Measurements from ENCODE around the gene DHX35. TPM values are rescaled to one million over a fixed set of nuclear protein-coding genes. Genes with fewer than 3 reads are reported as not detected.

DHX35 gene
- total RNA-seq, 1 donor from 2014 or later: 9.5 TPM

DNA sequence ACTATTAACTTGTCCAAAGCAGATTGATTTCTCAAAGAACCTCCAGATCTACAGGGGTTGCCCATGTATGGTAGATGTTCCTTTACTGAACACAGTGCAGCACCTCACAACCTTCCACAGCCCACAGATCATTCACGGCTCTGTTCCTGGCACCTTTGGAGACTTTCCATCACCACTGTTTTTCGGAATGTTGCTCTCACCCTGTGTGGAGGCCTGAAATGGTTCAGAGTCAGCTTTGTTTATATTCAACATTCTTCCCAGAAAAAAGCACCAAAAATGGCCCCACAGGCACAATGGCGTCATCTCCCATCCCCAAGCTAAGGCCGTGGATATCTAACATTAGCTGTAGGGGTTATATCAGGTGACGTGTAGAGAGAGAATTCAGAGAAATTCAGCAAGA is 74.7 kb downstream of the DHX35 start:
- ChIA-PET CTCF (no interaction called here), POLR2A (no interaction called here)
- TF ChIP-seq, protein P1, sequence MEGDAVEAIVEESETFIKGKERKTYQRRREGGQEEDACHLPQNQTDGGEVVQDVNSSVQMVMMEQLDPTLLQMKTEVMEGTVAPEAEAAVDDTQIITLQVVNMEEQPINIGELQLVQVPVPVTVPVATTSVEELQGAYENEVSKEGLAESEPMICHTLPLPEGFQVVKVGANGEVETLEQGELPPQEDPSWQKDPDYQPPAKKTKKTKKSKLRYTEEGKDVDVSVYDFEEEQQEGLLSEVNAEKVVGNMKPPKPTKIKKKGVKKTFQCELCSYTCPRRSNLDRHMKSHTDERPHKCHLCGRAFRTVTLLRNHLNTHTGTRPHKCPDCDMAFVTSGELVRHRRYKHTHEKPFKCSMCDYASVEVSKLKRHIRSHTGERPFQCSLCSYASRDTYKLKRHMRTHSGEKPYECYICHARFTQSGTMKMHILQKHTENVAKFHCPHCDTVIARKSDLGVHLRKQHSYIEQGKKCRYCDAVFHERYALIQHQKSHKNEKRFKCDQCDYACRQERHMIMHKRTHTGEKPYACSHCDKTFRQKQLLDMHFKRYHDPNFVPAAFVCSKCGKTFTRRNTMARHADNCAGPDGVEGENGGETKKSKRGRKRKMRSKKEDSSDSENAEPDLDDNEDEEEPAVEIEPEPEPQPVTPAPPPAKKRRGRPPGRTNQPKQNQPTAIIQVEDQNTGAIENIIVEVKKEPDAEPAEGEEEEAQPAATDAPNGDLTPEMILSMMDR (IDR thresholded peaks at IDR 0.05): no peak
- peaks cover 68% of the 10 kb centered on the region for H3K36me3 Mint-ChIP-seq (ENCODE audit: low read depth)
- no peak overlapping the region for H3K4me3 Mint-ChIP-seq
- no peaks in the 10 kb centered on the region for H3K9me3 Mint-ChIP-seq
- H3K27ac Mint-ChIP-seq: no peak overlapping the region
- no peaks in the 10 kb centered on the region for H3K4me1 Mint-ChIP-seq
- no peak for DNase-seq
- intact Hi-C loops (cut with micrococcal nuclease): no loop called here
- H3K27me3 Mint-ChIP-seq: no peaks in the 10 kb centered on the region
- no peak for ATAC-seq (ENCODE audit: low read depth)

DNA sequence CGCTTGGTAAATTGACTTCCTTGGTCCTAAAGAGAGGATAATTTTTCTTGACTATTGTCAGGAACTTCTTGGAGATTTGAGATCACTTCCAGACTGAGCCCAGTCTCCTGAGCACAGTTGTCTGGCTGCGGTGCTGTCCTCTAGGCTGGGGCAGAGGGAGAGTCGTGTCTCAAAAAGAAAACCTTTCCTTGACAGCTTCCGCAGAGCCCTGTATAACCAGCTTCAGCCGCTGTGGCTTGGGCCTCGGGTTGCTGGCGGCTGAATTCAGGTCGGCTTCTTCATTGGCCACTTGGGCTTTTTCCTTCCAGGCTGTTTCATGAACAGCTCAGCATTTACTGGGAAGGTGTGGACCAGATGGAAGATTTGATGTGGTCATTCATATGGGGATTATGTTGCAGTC is 75.9 kb downstream of the DHX35 start:
- Mint-ChIP-seq H3K9me3 (no peaks in the 10 kb centered on the region), H3K4me3 (no peak overlapping the region), H3K4me1 (no peaks in the 10 kb centered on the region), H3K27me3 (no peaks in the 10 kb centered on the region), H3K36me3 (ENCODE audit: low read depth) (peaks cover 76% of the 10 kb centered on the region), H3K27ac (no peak overlapping the region)
- POLR2A ChIA-PET: no interaction called here
- CTCF ChIA-PET: no interaction called here
- intact Hi-C loops (cut with micrococcal nuclease): no loop called here
- DNase-seq (no peak), ATAC-seq (ENCODE audit: low read depth) (no peak)
- TF ChIP-seq, protein P1 (IDR thresholded peaks at IDR 0.05): no peak

DNA sequence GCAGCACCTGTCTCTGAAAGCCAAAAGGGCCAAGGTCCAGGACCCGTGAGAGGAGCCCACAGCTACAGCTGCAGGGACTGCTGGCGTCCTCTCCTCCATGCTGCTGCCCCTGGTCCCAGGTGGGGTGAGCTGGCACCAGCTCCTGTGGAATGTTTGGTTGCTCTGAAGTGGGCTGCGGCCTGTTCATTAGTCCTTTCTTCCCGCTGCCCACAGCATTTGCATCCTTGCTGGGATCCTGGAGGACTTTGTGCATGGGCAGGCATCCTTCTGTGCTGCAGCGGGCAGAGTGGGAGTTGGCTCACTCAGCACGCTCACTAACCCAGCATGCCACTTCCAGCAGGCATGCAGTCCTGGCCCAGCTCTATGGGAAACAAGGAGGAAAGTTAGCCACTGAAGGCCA is 76.4 kb downstream of the DHX35 start:
- no peak overlapping the region for H3K27ac Mint-ChIP-seq
- CTCF ChIA-PET: no interaction called here
- H3K4me1 Mint-ChIP-seq: no peaks in the 10 kb centered on the region
- H3K4me3 Mint-ChIP-seq: no peak overlapping the region
- intact Hi-C loops (cut with micrococcal nuclease): no loop called here
- TF ChIP-seq, protein P1 (IDR thresholded peaks at IDR 0.05): no peak
- no peaks in the 10 kb centered on the region for H3K27me3 Mint-ChIP-seq
- DNase-seq: no peak
- H3K9me3 Mint-ChIP-seq: no peaks in the 10 kb centered on the region
- ATAC-seq (ENCODE audit: low read depth): no peak
- POLR2A ChIA-PET: no interaction called here
- H3K36me3 Mint-ChIP-seq (ENCODE audit: low read depth): peaks cover 75% of the 10 kb centered on the region

DNA sequence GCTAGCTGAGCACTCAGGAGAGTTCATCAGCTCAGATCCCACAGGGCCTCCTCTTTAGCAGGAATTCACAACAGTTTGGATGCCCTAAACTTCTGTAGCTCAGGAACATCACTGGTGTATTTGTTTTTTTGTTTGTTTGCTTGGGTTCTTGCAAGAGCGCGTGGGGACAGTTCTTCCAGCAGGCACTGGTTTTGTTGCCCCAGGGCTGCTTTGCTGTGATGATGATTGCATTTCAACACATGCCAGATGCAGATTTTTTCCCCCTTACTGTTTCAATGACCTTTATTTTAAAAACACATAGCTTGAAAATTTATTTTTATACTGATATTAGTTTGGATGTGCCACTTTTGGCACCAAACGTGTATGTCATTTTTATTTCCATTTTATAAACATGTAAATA is 77.1 kb downstream of the DHX35 start:
- Mint-ChIP-seq H3K27me3 (no peaks in the 10 kb centered on the region), H3K4me1 (no peaks in the 10 kb centered on the region), H3K9me3 (no peaks in the 10 kb centered on the region), H3K4me3 (no peak overlapping the region), H3K27ac (no peak overlapping the region), H3K36me3 (ENCODE audit: low read depth) (peaks cover 70% of the 10 kb centered on the region)
- CTCF ChIA-PET: no interaction called here
- ATAC-seq (ENCODE audit: low read depth) (no peak), DNase-seq (no peak)
- intact Hi-C loops (cut with micrococcal nuclease): no loop called here
- POLR2A ChIA-PET: no interaction called here
- TF ChIP-seq, protein P1 (IDR thresholded peaks at IDR 0.05): no peak

DNA sequence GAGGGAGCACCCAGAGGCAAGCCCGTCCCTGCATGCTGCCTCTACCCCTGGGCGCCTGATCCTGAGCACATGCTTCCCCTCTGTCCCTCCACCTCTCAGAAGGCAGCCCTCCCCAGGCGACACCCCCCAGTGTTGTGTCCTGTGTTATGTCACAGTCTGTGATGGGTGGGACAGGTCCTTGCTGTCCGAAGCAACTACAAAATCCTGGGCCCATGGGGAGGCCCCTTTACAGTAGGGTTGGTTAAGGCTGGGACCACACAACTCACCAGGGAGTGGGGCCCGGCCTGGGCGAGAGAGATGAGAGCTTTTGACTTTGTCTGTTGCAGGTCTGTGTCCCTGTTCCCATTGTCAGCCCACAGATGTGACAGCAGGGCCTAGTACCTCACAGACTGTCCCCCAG is 78.0 kb downstream of the DHX35 start:
- no peaks in the 10 kb centered on the region for H3K9me3 Mint-ChIP-seq
- no peaks in the 10 kb centered on the region for H3K27me3 Mint-ChIP-seq
- no peak overlapping the region for H3K4me3 Mint-ChIP-seq
- no peaks in the 10 kb centered on the region for H3K4me1 Mint-ChIP-seq
- peaks cover 68% of the 10 kb centered on the region for H3K36me3 Mint-ChIP-seq (ENCODE audit: low read depth)
- intact Hi-C loops (cut with micrococcal nuclease): no loop called here
- POLR2A ChIA-PET: interaction anchor here (0.6 kb wide), 1 partner anchor 166 kb away, joined by 3 read pairs; no protein-coding TSS in a partner anchor
- TF ChIP-seq, protein P1 (IDR thresholded peaks at IDR 0.05): no peak
- no peak overlapping the region for H3K27ac Mint-ChIP-seq
- ATAC-seq (ENCODE audit: low read depth): no peak
- DNase-seq: no peak
- CTCF ChIA-PET: no interaction called here
